ENCODE measurements around the gene MARK3.

The MARK3 gene

GRCh38 chr14:103535081-103535890, 150.1 kb downstream of the MARK3 start:
- H3K4me3 ChIP-seq (ENCODE audit: low read depth, low read length): no peak overlapping the region

- H3K4me3 ChIP-seq (ENCODE audit: low read depth, low read length): no peak overlapping the region
These were observed 150.8 kb downstream of the MARK3 start for GRCh38 chr14:103535891-103536565.

- H3K4me3 ChIP-seq (ENCODE audit: low read depth, low read length): no peak overlapping the region
These were observed 151.5 kb downstream of the MARK3 start for GRCh38 chr14:103536693-103537092.

- H3K4me3 ChIP-seq (ENCODE audit: low read depth, low read length): no peak overlapping the region
These were observed 152.2 kb downstream of the MARK3 start for GRCh38 chr14:103537175-103537990.

GRCh38 chr14:103538291-103539055, 153.3 kb downstream of the MARK3 start:
- H3K4me3 ChIP-seq (ENCODE audit: low read depth, low read length): no peak overlapping the region

- no peak overlapping the region for H3K4me3 ChIP-seq (ENCODE audit: low read depth, low read length)
These were observed 154.0 kb downstream of the MARK3 start for GRCh38 chr14:103539056-103539825.

- no peak overlapping the region for H3K4me3 ChIP-seq (ENCODE audit: low read depth, low read length)
These were observed 155.8 kb downstream of the MARK3 start for GRCh38 chr14:103540821-103541708.

GRCh38 chr14:103541709-103542604, 156.7 kb downstream of the MARK3 start:
- no peak overlapping the region for H3K4me3 ChIP-seq (ENCODE audit: low read depth, low read length)

GRCh38 chr14:103542605-103543088, 157.4 kb downstream of the MARK3 start:
- H3K4me3 ChIP-seq (ENCODE audit: low read depth, low read length): no peak overlapping the region

GRCh38 chr14:103543140-103543539, 157.9 kb downstream of the MARK3 start:
- H3K4me3 ChIP-seq (ENCODE audit: low read depth, low read length): no peak overlapping the region

- no peak overlapping the region for H3K4me3 ChIP-seq (ENCODE audit: low read depth, low read length)
These were observed 158.6 kb downstream of the MARK3 start for GRCh38 chr14:103543721-103544387.

- H3K4me3 ChIP-seq (ENCODE audit: low read depth, low read length): no peak overlapping the region
These were observed 159.4 kb downstream of the MARK3 start for GRCh38 chr14:103544388-103545218.

- no peak overlapping the region for H3K4me3 ChIP-seq (ENCODE audit: low read depth, low read length)
These were observed 160.2 kb downstream of the MARK3 start for GRCh38 chr14:103545219-103545914.

- no peak overlapping the region for H3K4me3 ChIP-seq (ENCODE audit: low read depth, low read length)
These were observed 160.9 kb downstream of the MARK3 start for GRCh38 chr14:103545915-103546651.
